Lower lobe of right lung (tissue), 2 donors: ENCODE results near the gene GALNTL6. TPM values are rescaled to one million over a fixed set of nuclear protein-coding genes. Genes with fewer than 3 reads are reported as not detected.

ENCODE experiments used
- ATAC-seq, 2 donors: fragments of 200-7000 bp; cut with Tn5 transposase; one replicate each; pipeline ENCODE4 v1.9.1; 2020 to 2022; ENCODE audit warnings: mild to moderate bottlenecking in 2 of 2, moderate library complexity in 2 of 2
- DNase-seq: peaks from one replicate; pipeline ENCODE4 v3.0.0-alpha.2; 2020
- H3K27ac ChIP-seq: fragments of 200-600 bp; one replicate; pipeline ENCODE4 v1.8.0; 2022
- H3K27me3 ChIP-seq: fragments of 200-600 bp; one replicate; pipeline ENCODE4 v1.8.0; 2022; ENCODE audit warnings: low read depth
- H3K36me3 ChIP-seq: fragments of 200-600 bp; one replicate; pipeline ENCODE4 v1.8.0; 2022; ENCODE audit warnings: mild to moderate bottlenecking
- H3K4me1 ChIP-seq: fragments of 200-600 bp; one replicate; pipeline ENCODE4 v1.8.0; 2022
- H3K4me3 ChIP-seq: fragments of 200-600 bp; one replicate; pipeline ENCODE4 v1.8.0; 2022; ENCODE audit warnings: mild to moderate bottlenecking
- H3K9me3 ChIP-seq: fragments of 200-600 bp; one replicate; pipeline ENCODE4 v1.8.0; 2022
- intact Hi-C: fragments of 100-400 bp; cut with DNase I; formaldehyde crosslinking; loops from one replicate; pipeline ENCODE4 v1.11.0; 2022
- total RNA-seq: library from RNA; stranded (reverse); fragmentation: NEBNext Ultra II Directional; extraction: Animal tissue kit (Norgen Biotek cat#: 25700); gene quantifications from one replicate; pipeline ENCODE4 v1.2.1, GENCODE V29; 2021
- TF ChIP-seq, protein P1 (sequence below): fragments of 200-600 bp; IDR thresholded peaks from one replicate; pipeline ENCODE4 v1.8.0; 2022; ENCODE audit warnings: antibody characterized with exemption, mild to moderate bottlenecking
- donor health status: DM: no; HTN: yes; CAD: no; lungs with severe emphysema.

Gene GALNTL6
- total RNA-seq, 1 donor from 2014 or later, result not detected

DNA sequence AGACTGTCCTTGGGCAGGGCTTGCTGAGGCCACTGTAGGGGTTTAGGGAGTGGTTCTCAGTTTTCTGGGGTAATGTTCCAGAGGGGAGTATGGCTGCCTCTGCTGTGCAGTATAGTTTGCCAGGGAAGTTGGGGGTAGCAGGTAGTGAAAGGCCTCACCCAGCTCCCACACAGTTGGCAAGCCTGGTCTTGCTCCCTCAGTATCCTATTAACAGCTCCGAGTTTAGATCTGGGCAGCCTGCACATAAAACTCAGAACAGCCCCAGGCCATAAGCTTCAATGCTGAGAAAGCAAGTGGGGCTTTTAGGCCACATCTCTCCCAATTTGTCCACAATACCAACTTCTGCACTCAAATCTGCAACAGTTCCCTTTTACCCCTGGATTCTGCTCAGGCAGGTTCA lies 205.2 kb downstream of the GALNTL6 start:
- DNase-seq, result no peak
- ATAC-seq, result no peak
- H3K4me1 ChIP-seq, result no peaks in the 10 kb centered on the region
- no peaks in the 10 kb centered on the region for H3K9me3 ChIP-seq
- H3K36me3 ChIP-seq, result no peaks in the 10 kb centered on the region
- TF ChIP-seq, protein P1, sequence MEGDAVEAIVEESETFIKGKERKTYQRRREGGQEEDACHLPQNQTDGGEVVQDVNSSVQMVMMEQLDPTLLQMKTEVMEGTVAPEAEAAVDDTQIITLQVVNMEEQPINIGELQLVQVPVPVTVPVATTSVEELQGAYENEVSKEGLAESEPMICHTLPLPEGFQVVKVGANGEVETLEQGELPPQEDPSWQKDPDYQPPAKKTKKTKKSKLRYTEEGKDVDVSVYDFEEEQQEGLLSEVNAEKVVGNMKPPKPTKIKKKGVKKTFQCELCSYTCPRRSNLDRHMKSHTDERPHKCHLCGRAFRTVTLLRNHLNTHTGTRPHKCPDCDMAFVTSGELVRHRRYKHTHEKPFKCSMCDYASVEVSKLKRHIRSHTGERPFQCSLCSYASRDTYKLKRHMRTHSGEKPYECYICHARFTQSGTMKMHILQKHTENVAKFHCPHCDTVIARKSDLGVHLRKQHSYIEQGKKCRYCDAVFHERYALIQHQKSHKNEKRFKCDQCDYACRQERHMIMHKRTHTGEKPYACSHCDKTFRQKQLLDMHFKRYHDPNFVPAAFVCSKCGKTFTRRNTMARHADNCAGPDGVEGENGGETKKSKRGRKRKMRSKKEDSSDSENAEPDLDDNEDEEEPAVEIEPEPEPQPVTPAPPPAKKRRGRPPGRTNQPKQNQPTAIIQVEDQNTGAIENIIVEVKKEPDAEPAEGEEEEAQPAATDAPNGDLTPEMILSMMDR, result no peak
- intact Hi-C loops, result no loop called here
- no peak overlapping the region for H3K4me3 ChIP-seq
- no peaks in the 10 kb centered on the region for H3K27me3 ChIP-seq
- no peak overlapping the region for H3K27ac ChIP-seq

DNA sequence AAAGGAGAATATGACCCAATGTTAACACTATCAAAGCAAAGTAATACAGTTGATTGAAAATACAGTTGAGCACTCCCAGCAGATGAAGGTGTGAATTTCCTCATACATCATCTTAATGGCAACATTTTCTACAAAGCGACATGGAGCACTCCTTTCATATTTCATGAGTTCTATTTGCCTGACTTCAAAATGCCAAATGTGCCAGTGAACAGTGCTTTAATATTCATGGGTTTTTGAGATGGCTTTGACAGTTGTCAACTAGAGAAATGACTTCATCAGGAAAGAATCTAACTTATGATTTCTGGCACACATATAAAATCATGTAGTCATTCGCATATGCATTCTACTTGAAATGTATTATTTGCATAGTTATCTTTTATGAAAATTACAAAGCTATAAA lies 222.4 kb downstream of the GALNTL6 start:
- Histone ChIP-seq H3K27me3 (no peaks in the 10 kb centered on the region), H3K4me1 (no peaks in the 10 kb centered on the region), H3K36me3 (no peaks in the 10 kb centered on the region), H3K9me3 (no peaks in the 10 kb centered on the region), H3K27ac (no peak overlapping the region), H3K4me3 (no peak overlapping the region)
- DNase-seq (no peak), ATAC-seq (no peak)
- TF ChIP-seq, protein P1, result no peak
- intact Hi-C loops, result no loop called here

DNA sequence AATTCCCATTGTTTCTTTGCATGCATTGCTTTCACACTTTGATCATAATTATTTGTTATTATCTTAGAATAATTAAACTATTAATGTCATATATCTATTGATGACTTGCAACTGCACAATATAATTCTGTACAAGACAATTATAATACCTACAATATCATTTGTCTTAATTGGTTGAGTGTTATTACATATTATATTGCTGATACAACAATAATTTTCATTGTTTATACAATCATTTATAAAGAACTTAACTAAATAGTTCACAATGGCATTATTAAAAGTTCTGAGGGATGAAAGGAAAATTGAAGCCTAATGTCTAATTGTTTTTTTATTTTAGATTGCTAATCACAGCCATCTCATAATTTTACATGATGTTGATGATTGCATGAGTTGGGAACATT lies 227.6 kb downstream of the GALNTL6 start:
- Histone ChIP-seq H3K9me3 (no peaks in the 10 kb centered on the region), H3K36me3 (no peaks in the 10 kb centered on the region), H3K4me1 (no peaks in the 10 kb centered on the region), H3K27me3 (no peaks in the 10 kb centered on the region), H3K4me3 (no peak overlapping the region), H3K27ac (no peak overlapping the region)
- TF ChIP-seq, protein P1, result no peak
- intact Hi-C loops, result no loop called here
- ATAC-seq, result no peak
- DNase-seq, result no peak

DNA sequence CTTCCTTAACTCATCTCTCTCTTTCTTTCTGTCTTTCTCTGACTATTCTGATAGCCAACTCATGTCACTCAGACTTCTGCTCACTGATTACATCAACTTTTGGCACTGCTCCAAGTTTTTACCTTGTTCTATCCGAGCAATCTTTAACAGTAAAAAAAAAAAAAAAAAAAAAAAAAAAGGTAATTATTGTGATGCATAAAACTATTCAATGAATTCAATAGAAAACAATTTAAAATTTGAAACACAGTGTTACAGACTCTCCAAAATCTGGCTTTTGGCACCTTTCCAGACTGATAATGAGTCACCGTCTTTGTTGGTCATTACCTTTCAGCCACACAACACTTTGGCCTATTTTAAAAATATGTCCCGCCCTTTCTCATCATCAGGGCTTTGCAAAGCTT lies 229.5 kb downstream of the GALNTL6 start:
- no peaks in the 10 kb centered on the region for H3K27me3 ChIP-seq
- no peaks in the 10 kb centered on the region for H3K4me1 ChIP-seq
- no peak overlapping the region for H3K27ac ChIP-seq
- H3K4me3 ChIP-seq, result no peak overlapping the region
- ATAC-seq (no peak), DNase-seq (no peak)
- intact Hi-C loops, result no loop called here
- TF ChIP-seq, protein P1, result no peak
- H3K9me3 ChIP-seq, result no peaks in the 10 kb centered on the region
- no peaks in the 10 kb centered on the region for H3K36me3 ChIP-seq

DNA sequence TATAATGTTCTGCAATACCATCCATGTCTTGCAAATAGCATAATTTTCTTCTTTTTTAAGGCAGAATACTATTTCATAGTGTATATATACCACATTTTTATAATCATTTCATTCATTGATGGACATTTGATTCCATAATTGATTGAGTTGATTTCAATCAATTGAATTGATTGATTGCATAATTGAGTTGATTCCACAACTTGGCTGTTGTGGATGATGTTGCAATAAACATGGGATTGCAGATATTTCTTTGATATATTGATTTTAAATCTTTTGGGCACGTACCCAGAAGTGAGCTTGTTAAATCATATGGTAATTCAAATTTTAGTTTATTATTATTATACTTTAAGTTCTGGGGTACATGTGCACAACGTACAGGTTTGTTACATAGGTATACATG lies 232.8 kb downstream of the GALNTL6 start:
- Histone ChIP-seq H3K4me3 (no peak overlapping the region), H3K4me1 (no peaks in the 10 kb centered on the region), H3K27ac (no peak overlapping the region), H3K27me3 (no peaks in the 10 kb centered on the region), H3K9me3 (no peaks in the 10 kb centered on the region), H3K36me3 (no peaks in the 10 kb centered on the region)
- ATAC-seq (no peak), DNase-seq (no peak)
- TF ChIP-seq, protein P1, result no peak
- intact Hi-C loops, result no loop called here

DNA sequence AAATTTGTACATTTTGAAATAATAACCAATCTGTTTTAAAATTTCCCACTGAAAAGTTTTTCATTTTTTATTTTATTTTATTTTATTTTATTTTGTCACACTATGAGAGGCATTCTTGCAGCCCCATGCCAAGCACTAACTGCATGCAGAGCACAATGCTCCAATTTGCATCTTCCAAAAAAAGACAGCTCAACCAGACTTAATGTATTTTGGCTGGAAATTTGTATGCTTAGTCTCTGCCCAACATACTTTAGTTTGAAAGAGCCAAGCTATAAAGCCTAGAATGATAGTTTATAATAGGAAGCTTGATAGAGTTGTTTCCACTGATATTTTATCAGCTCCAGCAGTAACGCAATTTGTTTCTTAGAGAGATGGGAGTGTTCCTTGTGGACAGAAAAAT lies 235.5 kb downstream of the GALNTL6 start:
- Histone ChIP-seq H3K27me3 (no peaks in the 10 kb centered on the region), H3K4me3 (no peak overlapping the region), H3K4me1 (no peaks in the 10 kb centered on the region), H3K27ac (no peak overlapping the region), H3K36me3 (no peaks in the 10 kb centered on the region), H3K9me3 (no peaks in the 10 kb centered on the region)
- ATAC-seq (no peak), DNase-seq (no peak)
- TF ChIP-seq, protein P1, result no peak
- intact Hi-C loops, result no loop called here
